ENCODE measurements around the gene SOX8. TPM values are rescaled to one million over a fixed set of nuclear protein-coding genes. Genes with fewer than 3 reads are reported as not detected.
"Not testable (repeated sequence)": the region's sequence is repeated elsewhere in the genome, so short reads cannot be mapped to it uniquely, and the experiment has no call there.

SOX8 gene
- total RNA-seq, 1 experiment from 2014 or later, result not detected

GRCh38 chr16:943971-944370, 37.6 kb upstream of the SOX8 start:
- H3K27me3 Mint-ChIP-seq (ENCODE audit: insufficient read depth, unreplicated experiment), result no peaks in the 10 kb centered on the region
- TF ChIP-seq CTCF (IDR thresholded peaks at IDR 0.05; ENCODE audit: unreplicated experiment), result no peak
- intact Hi-C loops (cut with micrococcal nuclease), result no loop called here
- ChIA-PET CTCF (no interaction called here), POLR2A (no interaction called here)
- no peak for DNase-seq (ENCODE audit: unreplicated experiment)
- no peak overlapping the region for H3K4me3 Mint-ChIP-seq (ENCODE audit: unreplicated experiment)
- peaks cover 32% of the 10 kb centered on the region for H3K9me3 Mint-ChIP-seq (ENCODE audit: unreplicated experiment)
- H3K36me3 Mint-ChIP-seq (ENCODE audit: insufficient read depth, unreplicated experiment), result no peaks in the 10 kb centered on the region
- H3K27ac Mint-ChIP-seq (ENCODE audit: low read depth, unreplicated experiment), result no peak overlapping the region
- BruUV-seq (replicated peaks), result no TSS peak
- H3K4me1 Mint-ChIP-seq (ENCODE audit: insufficient read depth, unreplicated experiment), result no peaks in the 10 kb centered on the region

- TF ChIP-seq CTCF (IDR thresholded peaks at IDR 0.05; ENCODE audit: unreplicated experiment), result no peak
- Mint-ChIP-seq H3K4me1 (ENCODE audit: insufficient read depth, unreplicated experiment) (no peaks in the 10 kb centered on the region), H3K36me3 (ENCODE audit: insufficient read depth, unreplicated experiment) (no peaks in the 10 kb centered on the region), H3K27ac (ENCODE audit: low read depth, unreplicated experiment) (no peak overlapping the region), H3K9me3 (ENCODE audit: unreplicated experiment) (peaks cover 31% of the 10 kb centered on the region), H3K4me3 (ENCODE audit: unreplicated experiment) (no peak overlapping the region), H3K27me3 (ENCODE audit: insufficient read depth, unreplicated experiment) (no peaks in the 10 kb centered on the region)
- BruUV-seq (replicated peaks), result no TSS peak
- no peak for DNase-seq (ENCODE audit: unreplicated experiment)
- intact Hi-C loops (cut with micrococcal nuclease), result no loop called here
- ChIA-PET CTCF (interaction anchor here (1.0 kb wide), 1 partner anchor 113 kb away, joined by 3 read pairs; no protein-coding TSS in a partner anchor), POLR2A (no interaction called here)
Measured at GRCh38 chr16:945271-946047, 36.1 kb upstream of the SOX8 start.

- ChIA-PET CTCF (interaction anchor here (1.0 kb wide), 1 partner anchor 113 kb away, joined by 3 read pairs; no protein-coding TSS in a partner anchor), POLR2A (no interaction called here)
- H3K4me3 Mint-ChIP-seq (ENCODE audit: unreplicated experiment), result no peak overlapping the region
- no TSS peak for BruUV-seq (replicated peaks)
- H3K36me3 Mint-ChIP-seq (ENCODE audit: insufficient read depth, unreplicated experiment), result no peaks in the 10 kb centered on the region
- H3K27me3 Mint-ChIP-seq (ENCODE audit: insufficient read depth, unreplicated experiment), result no peaks in the 10 kb centered on the region
- H3K4me1 Mint-ChIP-seq (ENCODE audit: insufficient read depth, unreplicated experiment), result no peaks in the 10 kb centered on the region
- intact Hi-C loops (cut with micrococcal nuclease), result no loop called here
- peaks cover 25% of the 10 kb centered on the region for H3K9me3 Mint-ChIP-seq (ENCODE audit: unreplicated experiment)
- no peak for TF ChIP-seq CTCF (IDR thresholded peaks at IDR 0.05; ENCODE audit: unreplicated experiment)
- no peak overlapping the region for H3K27ac Mint-ChIP-seq (ENCODE audit: low read depth, unreplicated experiment)
- no peak for DNase-seq (ENCODE audit: unreplicated experiment)
Measured at GRCh38 chr16:946048-946395, 35.5 kb upstream of the SOX8 start.

GRCh38 chr16:947255-947921, 34.2 kb upstream of the SOX8 start:
- Mint-ChIP-seq H3K36me3 (ENCODE audit: insufficient read depth, unreplicated experiment) (no peaks in the 10 kb centered on the region), H3K27me3 (ENCODE audit: insufficient read depth, unreplicated experiment) (no peaks in the 10 kb centered on the region), H3K4me1 (ENCODE audit: insufficient read depth, unreplicated experiment) (no peaks in the 10 kb centered on the region), H3K4me3 (ENCODE audit: unreplicated experiment) (no peak overlapping the region), H3K9me3 (ENCODE audit: unreplicated experiment) (peaks cover 12% of the 10 kb centered on the region), H3K27ac (ENCODE audit: low read depth, unreplicated experiment) (no peak overlapping the region)
- ChIA-PET POLR2A (no interaction called here), CTCF (no interaction called here)
- TF ChIP-seq CTCF (IDR thresholded peaks at IDR 0.05; ENCODE audit: unreplicated experiment), result no peak
- intact Hi-C loops (cut with micrococcal nuclease), result no loop called here
- DNase-seq (ENCODE audit: unreplicated experiment), result no peak
- no TSS peak for BruUV-seq (replicated peaks)

GRCh38 chr16:947922-948303, 33.7 kb upstream of the SOX8 start:
- DNase-seq (ENCODE audit: unreplicated experiment); H3K36me3 Mint-ChIP-seq (ENCODE audit: insufficient read depth, unreplicated experiment); H3K4me3 Mint-ChIP-seq (ENCODE audit: unreplicated experiment); BruUV-seq (replicated peaks); H3K27ac Mint-ChIP-seq (ENCODE audit: low read depth, unreplicated experiment); H3K4me1 Mint-ChIP-seq (ENCODE audit: insufficient read depth, unreplicated experiment); intact Hi-C loops (cut with micrococcal nuclease); H3K9me3 Mint-ChIP-seq (ENCODE audit: unreplicated experiment); POLR2A ChIA-PET; H3K27me3 Mint-ChIP-seq (ENCODE audit: insufficient read depth, unreplicated experiment); CTCF ChIA-PET: not testable (repeated sequence)

- H3K27me3 Mint-ChIP-seq (ENCODE audit: insufficient read depth, unreplicated experiment); BruUV-seq (replicated peaks); H3K9me3 Mint-ChIP-seq (ENCODE audit: unreplicated experiment); H3K27ac Mint-ChIP-seq (ENCODE audit: low read depth, unreplicated experiment); H3K4me3 Mint-ChIP-seq (ENCODE audit: unreplicated experiment); H3K36me3 Mint-ChIP-seq (ENCODE audit: insufficient read depth, unreplicated experiment); H3K4me1 Mint-ChIP-seq (ENCODE audit: insufficient read depth, unreplicated experiment); DNase-seq (ENCODE audit: unreplicated experiment); intact Hi-C loops (cut with micrococcal nuclease); POLR2A ChIA-PET; CTCF ChIA-PET: not testable (repeated sequence)
Measured at GRCh38 chr16:948767-949166, 32.8 kb upstream of the SOX8 start.

Data from MCF 10A (cell line).